Esophagus squamous epithelium (tissue), 4 donors: ENCODE measurements around the gene UHMK1.

Experiments used
- POLR2A ChIP-seq, 4 donors: fragments of 450-650 bp; IDR thresholded peaks; one replicate each; pipeline ENCODE4 v1.6.1; 2017; ENCODE audit warnings: antibody characterized with exemption in 4 of 4, mild to moderate bottlenecking in 4 of 4, moderate library complexity in 3 of 4
- TF ChIP-seq, protein P1 (sequence below), 6 experiments: fragments of 450-650 bp in 4 of 6; fragments of 200-600 bp in 2 of 6; sonication (generic) in 2 of 6; IDR thresholded peaks; one replicate each; pipeline ENCODE4 v1.5.1; 2016 to 2019; ENCODE audit warnings: antibody characterized with exemption in 6 of 6, mild to moderate bottlenecking in 4 of 6, moderate library complexity in 4 of 6

DNA sequence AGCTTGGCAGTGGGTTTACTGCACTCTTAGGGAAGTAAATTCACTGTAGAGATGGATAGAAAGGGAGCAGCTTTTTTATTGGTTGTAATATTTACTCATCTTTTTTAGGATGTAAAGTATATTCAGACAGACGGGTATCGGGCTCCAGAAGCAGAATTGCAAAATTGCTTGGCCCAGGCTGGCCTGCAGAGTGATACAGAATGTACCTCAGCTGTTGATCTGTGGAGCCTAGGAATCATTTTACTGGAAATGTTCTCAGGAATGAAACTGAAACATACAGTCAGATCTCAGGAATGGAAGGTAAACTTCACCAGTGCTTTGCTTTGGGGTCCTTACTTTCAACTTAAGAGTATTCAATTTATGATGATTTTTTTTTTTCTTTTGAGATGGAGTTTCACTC lies 3.2 kb downstream of the UHMK1 start:
- TF ChIP-seq, protein P1, sequence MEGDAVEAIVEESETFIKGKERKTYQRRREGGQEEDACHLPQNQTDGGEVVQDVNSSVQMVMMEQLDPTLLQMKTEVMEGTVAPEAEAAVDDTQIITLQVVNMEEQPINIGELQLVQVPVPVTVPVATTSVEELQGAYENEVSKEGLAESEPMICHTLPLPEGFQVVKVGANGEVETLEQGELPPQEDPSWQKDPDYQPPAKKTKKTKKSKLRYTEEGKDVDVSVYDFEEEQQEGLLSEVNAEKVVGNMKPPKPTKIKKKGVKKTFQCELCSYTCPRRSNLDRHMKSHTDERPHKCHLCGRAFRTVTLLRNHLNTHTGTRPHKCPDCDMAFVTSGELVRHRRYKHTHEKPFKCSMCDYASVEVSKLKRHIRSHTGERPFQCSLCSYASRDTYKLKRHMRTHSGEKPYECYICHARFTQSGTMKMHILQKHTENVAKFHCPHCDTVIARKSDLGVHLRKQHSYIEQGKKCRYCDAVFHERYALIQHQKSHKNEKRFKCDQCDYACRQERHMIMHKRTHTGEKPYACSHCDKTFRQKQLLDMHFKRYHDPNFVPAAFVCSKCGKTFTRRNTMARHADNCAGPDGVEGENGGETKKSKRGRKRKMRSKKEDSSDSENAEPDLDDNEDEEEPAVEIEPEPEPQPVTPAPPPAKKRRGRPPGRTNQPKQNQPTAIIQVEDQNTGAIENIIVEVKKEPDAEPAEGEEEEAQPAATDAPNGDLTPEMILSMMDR (IDR thresholded peaks at IDR 0.05): no peak
- TF ChIP-seq POLR2A (IDR thresholded peaks at IDR 0.05): no peak
